ENCODE data around the gene AMELY. TPM values are rescaled to one million over a fixed set of nuclear protein-coding genes. Genes with fewer than 3 reads are reported as not detected.

Gene AMELY
- not detected for total RNA-seq

GRCh38 chrY:6911253-6911881, at the start of gene AMELY:
Gene AMELY (minus strand): TSS chrY:6911752. CDS start chrY:6872608, 39,144 bp downstream.

DNA sequence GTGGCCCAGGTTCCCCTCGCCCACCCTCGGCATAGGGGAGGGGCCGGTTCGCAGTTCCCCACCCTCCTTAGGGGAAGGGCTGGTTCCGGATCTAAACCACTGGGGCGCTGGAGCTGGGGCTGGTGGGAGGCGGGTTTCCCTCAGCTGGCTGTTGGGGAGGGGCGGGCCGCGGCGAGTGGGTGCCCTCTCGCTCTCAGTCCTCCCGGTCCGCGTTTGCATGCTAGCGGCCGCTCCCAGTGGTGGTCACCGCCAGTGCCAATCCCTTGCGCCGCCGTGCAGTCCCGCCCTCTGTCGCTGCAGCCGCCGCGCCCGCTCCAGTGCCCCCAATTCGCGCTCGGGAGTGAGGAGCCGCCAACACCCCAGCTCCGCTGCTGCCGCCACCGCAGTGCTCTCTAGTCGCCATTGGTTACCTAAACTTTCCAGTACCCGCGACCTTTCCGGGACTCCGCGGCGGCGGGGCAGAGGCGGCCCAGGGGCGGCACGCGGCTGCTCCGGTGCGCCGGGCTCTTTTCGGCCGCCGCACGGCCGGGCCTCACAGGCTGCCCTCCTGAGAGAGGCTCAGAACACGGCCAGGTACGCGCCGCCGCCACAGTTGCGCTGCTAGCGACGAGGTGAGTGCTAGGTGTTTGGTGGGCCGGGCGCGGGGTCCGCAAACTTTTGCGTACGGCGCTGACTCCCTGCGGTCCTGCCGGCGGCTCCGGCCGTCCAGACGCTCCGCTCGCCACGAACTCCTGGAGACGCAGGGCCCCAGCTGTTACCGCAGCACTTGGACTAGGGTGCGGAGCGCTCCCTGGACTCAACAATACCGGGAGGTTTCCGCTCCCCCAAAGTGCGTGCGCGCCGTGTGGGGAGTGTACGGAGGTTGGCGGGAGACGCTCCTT, 940 bp downstream of the AMELY start, which contains the start of gene TBL1Y:
TBL1Y (plus strand) TSS at position 326 of the 881 bp plus-strand sequence. CDS start 114,388 bp downstream, outside the sequence.

Other genes with a start within 250 kb of the AMELY start
- 2.5 TPM for gene TBL1Y, start 1.1 kb downstream of the AMELY start, total RNA-seq

Data from diencephalon (tissue), 1 donor.